NCI-H146 treated with DMSO at 0.1 percent for 48 hours (cell line): ENCODE results near the gene SLC26A3.
"Not testable (repeated sequence)": the region's sequence is repeated elsewhere in the genome, so short reads cannot be mapped to it uniquely, and the experiment has no call there.

ENCODE experiments used
- DNase-seq: peaks from one replicate; lab custom pipeline; 2025; ENCODE audit not compliant: unreplicated experiment; lab: John Stamatoyannopoulos, UW

The SLC26A3 gene

DNA sequence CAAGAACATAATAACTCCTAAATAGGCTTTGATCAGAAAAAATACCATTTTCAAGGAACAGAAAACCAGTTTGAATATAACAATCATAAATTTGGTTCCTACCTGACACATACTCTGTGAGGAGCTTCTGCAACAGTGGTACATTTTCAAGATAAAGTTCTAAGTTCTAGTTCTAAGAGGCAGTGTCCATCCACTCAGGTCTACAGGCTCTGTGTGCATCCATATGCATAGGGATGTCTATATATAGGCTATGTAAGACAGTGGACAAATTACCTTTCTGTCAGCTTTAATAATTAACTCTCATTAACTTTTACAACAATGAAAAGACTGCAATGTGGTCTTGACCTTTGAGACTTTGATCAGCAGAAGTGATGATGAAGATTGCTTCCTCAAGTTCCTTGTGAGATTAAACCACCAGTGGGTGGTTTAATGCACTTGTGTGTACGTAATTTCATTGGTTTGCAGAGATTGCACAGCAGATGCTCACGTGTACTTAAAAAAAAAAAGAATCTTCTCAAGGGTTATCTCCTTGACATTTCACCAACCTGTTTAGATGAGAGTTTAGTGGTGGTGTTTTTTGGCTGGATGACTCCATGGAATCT is at the start of gene SLC26A3:
Gene SLC26A3 (minus strand): TSS at position 215 of the 602 bp plus-strand sequence. CDS start 8,714 bp downstream, outside the sequence.
- DNase-seq, result no peak

DNA sequence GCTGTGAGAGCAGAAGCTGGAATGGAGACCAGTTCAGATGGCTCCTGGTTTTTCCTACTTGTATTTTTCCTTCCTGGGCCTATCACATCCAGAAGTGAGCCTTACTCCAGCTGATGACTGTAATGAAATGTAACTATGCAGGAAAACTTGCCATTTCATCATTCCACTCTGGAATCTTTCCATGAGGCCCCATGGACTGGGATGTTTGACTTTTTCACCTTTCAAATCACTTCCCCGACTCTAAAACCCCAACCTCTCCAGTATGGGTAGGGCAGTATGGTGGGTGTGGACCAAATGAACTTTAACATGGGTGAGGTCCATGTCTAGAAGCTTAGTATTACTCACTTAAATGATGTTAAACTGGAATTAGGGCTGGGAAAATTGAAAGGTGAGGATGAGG is 47.6 kb upstream of the SLC26A3 start:
- no peak for DNase-seq

DNA sequence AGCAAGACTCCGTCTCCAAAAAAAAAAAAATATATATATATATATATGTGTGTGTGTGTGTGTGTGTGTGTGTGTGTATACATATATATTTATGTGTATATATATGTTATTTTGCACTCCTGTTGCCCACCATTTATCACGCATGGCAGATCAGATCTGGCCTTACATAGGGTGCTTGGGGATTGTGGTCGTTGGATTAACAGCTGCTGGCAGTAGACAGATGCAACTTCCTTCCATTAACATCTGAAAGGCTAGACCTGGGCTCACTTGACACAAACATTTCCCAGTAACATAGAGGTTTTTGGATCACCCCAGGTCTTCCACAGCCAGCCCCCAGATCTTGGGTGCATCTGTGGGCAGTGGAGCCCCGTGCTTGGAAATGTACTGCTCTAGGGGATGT is 47.2 kb upstream of the SLC26A3 start:
- DNase-seq, result no peak

DNA sequence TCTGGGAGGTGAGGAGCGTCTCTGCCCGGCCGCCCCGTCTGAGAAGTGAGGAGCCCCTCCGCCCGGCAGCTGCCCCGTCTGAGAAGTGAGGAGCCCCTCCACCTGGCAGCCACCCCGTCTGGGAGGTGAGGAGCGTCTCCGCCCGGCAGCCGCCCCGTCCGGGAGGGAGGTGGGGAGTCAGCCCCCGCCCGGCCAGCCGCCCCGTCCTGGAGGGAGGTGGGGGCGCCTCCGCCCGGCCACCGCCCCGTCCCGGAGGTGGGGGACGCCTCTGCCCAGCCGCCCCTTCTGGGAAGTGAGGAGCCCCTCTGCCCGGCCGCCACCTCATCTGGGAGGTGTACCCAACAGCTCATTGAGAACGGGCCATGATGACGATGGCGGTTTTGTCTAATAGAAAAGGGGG is 45.2 kb upstream of the SLC26A3 start:
- not testable (repeated sequence) for DNase-seq

DNA sequence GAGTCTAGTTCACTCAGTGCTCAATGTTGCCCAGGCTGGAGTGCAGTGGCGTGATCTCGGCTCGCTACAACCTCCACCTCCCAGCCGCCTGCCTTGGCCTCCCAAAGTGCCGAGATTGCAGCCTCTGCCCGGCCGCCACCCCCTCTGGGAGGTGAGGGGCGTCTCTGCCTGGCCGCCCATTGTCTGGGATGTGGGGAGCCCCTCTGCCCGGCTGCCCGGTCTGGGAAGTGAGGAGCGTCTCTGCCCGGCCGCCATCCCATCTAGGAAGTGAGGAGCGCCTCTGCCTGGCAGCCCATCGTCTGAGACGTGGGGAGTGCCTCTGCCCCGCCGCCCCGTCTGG is 44.8 kb upstream of the SLC26A3 start:
- DNase-seq, result not testable (repeated sequence)

DNA sequence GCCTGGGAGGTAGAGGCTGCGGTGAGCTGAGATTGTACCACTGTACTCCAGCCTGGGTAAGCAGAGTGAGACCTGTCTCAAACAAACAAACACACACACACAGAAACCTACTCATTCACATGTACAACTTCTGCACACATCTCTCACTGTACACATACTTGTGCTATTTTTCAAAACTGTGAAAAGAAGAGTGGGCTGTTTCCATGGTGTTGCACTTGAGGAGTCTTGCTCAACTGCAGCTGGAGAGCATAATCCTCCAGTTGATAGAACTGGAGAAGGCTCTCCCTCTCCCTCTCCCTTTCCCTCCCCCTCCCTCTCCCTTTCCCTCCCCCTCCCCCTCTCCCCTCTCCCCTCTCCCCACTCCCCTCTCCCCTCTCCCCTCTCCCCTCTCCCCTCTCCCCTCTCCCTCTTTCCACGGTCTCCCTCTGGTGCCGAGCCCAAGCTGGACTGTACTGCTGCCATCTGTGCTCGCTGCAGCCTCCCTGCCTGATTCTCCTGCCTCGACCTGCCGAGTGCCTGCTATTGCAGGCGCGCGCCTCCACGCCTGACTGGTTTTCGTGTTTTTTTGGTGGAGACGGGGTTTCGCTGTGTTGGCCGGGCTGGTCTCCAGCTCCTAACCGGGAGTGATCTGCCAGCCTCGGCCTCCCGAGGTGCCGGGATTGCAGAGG is 44.3 kb upstream of the SLC26A3 start:
- DNase-seq, result no peak

DNA sequence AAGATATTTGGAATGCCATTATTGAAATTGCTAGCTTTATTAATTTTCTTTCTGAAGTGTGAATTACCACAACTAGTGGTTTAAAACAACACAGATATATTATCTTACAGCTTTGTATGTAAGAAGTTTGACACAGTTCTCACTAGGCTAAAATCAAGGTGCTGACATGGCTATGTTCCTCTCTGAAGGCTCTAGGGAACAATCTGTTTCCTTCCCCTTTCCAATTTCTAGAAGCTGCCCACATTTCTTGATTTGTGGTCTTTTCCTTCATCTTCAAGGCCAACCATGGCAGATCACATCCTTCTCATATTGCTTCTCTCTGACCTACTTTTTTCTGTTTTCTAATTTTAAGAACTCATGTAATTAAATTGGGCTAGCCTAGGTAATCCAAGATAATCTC is 43.3 kb upstream of the SLC26A3 start:
- DNase-seq, result no peak

DNA sequence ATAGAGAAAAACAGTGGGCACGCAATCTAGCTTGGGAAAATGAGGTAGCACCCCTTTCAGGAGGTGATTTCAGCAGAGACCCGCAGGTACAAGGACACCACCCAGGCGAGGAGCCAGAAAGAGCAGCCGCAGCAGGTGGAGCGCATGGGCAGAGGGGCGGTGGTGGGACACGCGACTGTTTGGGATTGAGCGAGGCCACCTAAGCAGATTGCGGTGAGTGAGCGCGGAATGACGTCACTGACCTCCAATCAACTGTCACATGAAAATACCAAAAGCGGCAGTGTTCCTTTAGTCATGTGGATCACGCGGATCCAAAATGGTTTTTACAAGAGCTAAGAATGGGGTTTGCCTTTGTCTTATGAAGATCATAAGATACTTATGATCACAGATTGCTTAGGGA is 40.2 kb upstream of the SLC26A3 start:
- DNase-seq, result no peak

DNA sequence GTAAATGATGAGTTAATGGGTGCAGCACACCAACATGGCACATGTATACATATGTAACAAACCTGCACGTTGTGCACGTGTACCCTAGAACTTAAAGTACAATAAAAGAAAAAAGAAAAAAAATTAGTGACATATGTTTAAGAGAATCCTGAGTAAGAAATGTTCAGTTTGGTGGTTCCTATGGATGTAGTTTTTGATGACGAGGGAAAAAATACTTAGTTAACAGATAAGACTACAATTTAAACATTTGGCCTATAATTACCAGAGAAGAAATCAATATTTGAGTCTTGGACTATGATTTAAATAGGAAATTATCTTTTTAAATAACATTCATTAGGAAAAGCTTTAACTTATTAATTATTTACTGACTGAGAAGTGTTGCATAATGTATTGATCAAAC is 39.2 kb upstream of the SLC26A3 start:
- DNase-seq, result no peak

DNA sequence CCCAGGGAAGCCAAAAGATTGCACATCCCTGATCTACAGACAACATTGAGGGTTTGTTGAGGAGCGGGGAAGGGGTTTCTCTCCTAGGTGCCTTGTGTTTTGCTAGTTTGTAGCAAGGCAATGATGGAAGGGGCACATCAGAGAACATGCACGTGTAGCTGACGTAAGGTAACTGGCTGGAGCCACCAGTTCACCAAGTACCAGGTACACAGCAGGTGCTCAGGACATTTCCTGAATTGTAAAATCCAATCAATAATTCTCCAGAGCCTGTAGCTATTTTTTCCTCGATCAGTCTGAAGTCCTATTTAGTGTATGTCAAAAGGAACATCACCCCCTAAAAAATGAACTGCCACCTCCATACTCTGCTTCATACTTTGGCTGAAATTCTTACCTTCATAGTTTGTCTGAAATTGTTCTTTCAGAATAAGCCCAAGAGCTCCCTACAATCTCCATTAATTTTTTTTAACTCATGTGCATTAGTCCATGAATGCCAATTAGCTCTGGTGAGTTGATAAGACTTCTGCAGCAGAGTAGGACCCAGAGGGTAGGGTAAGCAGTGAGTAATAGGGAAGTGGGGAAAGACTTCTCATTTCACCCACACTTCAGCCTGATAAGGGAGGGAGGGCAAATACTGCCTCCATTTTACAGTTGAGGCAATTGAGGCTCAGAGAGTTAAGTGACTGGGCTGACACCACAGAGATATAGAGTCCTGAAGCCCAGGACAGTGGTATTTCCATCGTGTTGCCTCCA is 36.0 kb upstream of the SLC26A3 start:
- DNase-seq, result no peak

DNA sequence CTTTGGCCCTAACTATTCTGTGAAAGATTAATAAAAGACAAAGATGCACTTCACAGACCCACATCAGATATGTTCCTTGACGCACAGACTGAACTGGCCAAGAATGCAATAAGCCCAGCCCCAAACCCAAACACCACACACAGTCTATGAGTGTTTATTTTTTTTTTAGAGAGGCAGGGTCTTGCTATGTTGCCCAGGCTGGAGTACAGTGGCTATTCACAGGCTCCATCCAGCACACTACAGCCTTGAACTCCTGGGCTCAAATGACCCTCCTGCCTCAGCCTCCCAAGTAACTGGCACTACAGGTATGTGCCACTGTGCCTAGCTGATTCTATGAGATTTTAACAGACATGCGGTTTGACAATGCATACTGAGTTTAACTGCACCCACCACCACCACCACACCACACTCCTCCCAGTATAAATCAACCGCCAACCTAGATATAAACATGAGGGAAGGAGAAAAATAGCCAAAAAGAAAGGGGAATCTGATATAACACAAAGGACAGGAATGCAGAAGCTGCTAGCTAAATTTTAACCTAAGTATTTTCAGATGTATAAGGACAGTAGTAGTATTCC is 35.1 kb upstream of the SLC26A3 start:
- no peak for DNase-seq

DNA sequence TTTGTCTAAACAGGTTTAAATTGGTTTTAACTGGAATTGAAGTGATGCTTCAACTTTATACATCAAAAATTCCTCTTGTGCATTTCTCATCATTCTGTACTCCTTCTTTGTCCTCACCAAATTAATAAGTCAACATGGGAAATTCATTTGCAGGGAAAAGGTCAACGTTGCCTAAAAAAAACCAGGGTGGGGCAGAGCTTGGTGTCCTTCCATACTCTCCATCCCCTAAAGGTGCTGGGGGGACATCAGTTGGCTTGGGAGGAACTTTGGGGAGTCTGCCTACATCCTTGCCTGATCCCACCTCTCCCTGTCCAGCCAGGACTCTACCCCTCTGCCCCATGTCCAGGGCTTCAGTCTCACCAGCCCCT is 34.1 kb upstream of the SLC26A3 start:
- DNase-seq, result no peak

DNA sequence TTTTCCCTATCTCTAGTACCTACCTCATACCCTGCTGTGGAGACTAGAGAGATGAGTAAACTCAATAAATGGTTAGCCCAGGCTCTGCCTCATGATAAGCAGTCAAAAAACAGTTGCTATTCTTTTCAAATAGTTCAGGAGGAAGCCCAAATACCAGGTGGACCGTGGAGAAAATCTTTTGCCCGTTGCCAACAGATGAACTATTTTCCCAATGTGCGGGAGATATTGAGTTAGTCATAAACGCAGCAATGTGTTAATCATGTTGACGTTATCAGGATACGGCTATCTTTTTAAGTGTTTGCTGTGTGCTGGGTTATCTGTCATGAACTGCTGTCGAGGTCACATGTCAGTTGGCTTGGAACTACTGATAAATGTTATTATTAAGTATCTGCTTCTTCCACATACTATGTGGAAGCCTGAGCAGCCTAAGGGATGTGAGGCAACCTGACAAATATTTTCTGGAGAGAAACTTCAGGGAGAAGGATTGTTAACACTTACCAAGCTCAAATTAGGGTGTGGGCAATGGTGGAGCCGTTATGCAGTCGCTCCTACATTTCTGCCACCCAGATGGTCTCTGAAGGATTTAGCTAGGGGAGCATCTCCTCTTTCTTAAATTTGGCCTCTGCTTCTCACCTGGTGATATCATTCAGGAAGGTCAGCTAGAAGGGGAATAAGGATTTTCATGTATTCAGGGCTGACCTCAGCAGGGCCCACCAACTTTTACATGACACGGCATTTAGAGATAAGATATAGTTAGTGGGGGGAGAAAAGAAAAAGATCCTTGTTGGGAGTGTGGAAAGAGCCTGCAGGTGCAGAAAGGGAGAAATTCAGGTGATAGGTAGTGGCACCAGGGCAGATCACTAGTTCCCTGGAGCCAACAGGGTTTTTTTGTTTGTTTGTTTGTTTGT is 33.5 kb upstream of the SLC26A3 start:
- no peak for DNase-seq

DNA sequence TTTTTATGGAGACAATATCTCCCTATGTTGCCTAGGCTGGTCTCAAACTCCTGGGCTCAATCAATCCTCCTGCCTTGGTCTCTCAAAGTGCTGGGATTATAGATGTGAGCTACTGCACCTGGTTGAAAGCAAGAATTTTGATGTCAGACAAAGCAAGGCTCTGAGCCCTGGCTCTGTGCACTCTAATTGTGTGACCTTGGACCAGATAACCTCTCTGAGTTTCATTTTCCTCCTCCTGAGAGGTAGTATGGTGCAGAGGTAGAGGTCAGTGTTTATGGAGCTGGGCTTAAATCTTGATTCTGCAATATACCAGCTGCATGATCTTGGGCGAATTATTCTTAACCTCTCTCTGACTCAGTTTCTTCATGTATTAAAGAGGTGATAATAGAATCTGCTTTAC is 31.4 kb upstream of the SLC26A3 start:
- DNase-seq, result no peak

DNA sequence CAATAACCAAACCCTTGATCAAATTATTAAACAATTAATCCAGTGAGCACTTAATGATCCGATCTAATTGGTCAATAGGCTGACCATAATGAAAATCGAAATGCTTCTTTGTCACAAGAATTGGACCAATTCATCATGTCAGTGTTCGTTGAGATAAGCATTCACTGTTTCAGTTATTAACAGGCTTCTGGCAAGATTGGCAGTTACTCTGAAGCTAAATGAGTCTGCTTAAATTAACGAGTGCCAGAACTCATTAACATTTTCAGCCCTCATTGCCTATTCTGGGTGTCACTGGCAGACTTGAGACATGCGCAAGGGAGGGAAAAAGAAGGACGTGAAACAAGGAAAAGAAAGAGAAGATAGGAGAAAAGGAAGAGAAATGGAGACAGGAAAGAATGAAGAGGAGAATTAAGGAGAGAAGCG is 30.7 kb upstream of the SLC26A3 start:
- DNase-seq, result no peak

DNA sequence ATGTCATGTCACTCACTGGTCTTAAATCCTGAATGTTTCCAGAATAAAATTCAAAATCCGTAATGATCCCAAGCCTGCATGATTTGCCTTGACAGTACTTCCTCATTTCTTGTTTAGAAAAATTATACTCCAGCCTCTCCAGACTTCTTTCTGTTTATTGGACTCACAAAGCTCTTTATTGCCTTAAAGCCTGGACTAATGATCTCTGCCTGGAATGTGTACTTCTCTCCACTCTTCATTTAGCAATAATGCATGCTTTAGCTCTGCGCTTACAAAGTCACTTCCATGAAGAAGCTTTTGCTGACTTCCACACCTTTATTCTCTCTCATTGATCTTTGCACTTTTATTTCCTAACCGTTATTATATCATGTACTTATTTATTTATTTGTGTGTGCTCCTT is 27.4 kb upstream of the SLC26A3 start:
- DNase-seq, result no peak

DNA sequence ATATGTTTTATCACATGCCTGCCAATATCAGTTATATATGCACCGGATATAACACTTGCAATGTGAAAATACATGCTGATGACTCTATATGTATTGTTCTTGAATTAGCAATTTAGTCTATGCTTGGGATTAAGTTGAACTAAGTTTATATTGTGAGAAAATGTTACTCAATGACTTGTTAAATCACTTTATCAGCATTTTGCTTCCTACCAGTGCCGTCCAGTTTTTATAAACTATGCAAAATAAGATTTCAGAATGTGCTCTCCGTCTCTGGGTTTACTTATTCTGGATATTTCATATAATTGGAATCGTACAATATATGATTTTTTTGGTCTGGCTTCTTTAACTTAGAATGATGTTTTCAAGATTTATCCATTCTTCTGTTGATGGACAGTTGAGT is 25.5 kb upstream of the SLC26A3 start:
- DNase-seq, result no peak

DNA sequence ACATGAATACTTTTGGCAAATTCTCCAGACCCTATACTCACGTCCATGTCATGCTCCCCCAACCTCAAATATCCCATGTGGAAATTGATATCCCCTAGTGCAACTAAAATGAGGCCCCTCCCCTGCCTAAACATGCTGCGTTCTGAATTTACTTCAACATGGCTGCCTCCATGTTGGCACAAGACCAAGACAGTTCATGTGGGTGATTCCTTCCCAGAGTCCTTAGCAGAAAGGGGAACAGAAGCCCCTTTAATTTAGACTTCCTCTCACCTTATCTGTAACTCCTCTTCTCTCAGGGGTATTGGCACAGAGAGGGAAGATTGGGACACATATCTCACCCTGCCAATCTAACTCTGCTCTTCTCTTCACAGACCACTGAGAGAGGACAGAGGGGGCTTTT is 24.5 kb upstream of the SLC26A3 start:
- no peak for DNase-seq

DNA sequence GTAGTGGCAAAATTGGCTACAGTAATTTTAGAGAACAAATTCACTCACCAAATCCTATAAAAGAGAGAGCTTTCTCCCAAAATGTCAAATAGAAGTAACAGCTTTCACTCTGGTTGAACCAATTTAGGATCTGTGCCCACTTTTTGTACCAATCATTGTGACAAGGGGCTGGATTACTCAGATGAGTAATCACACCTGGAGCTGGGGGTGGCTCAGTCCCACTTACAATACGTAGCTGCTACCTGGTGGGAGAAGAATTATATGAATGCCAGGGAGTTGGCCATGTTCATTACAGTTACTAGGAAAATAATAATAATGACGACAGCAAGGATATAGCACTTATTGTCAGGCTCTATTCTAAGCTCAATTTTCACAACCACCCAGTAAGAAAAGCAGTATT is 23.4 kb upstream of the SLC26A3 start:
- DNase-seq, result no peak

DNA sequence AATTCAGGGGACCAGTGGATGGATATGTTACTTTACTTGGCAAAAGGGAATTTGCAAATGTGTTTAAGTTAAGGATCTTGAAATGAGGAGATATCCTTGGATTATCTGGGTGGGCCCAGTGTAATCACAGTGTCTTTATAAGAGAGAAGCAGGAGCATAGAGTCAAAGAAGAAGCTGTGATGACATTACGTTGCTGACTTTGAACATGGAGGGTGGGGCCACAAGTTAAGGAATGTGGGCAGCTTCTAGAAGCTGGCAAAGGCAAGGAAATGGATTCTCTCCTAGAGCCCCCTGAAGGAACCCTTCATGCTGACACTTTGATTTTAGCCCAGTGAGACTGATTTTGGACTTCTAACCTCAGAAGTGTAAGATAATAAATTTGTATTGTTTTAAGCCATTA is 21.8 kb upstream of the SLC26A3 start:
- no peak for DNase-seq

DNA sequence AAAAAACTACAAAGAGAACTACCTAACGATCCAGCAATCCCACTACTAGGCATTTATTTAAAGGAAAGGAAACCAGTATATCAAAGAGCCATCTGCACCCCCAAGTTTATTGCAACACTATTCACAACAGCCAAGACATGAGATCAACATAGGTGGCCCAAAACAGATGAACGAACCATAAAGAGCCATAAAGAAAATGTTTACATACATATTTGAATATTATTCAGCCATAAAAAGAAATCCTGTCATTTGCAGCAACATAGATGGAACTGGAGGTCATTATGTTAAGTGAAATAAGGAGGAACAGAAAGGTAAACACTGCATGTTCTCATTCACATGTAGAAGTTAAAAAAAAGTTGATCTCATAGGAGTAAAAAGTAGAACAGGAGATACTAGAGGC is 15.6 kb upstream of the SLC26A3 start:
- no peak for DNase-seq
